HEK293T (cell line): Measurements from ENCODE around the gene GCNT1.

ENCODE experiments used
- ARNT ChIP-seq: fragments of 450-650 bp; IDR thresholded peaks from 2 replicates; pipeline ENCODE4 v1.6.1; 2017; ENCODE audit warnings: mild to moderate bottlenecking
- CTBP1 ChIP-seq: fragments of 450-650 bp; IDR thresholded peaks from 2 replicates; pipeline ENCODE4 v1.6.1; 2016; ENCODE audit warnings: borderline replicate concordance
- FOXA1 ChIP-seq: fragments of 450-650 bp; IDR thresholded peaks from 2 replicates; pipeline ENCODE4 v1.6.1; 2016; ENCODE audit warnings: mild to moderate bottlenecking
- HDGF ChIP-seq: fragments of 450-650 bp; IDR thresholded peaks from 2 replicates; pipeline ENCODE4 v1.6.1; 2017; ENCODE audit warnings: antibody characterized with exemption, borderline replicate concordance
- SP1 ChIP-seq: fragments of 450-650 bp; IDR thresholded peaks from 2 replicates; pipeline ENCODE4 v1.6.1; 2017
- TARDBP ChIP-seq: fragments of 450-650 bp; IDR thresholded peaks from 2 replicates; pipeline ENCODE4 v1.6.1; 2016
- TF ChIP-seq, protein P1 (sequence below): fragments of 450-650 bp; IDR thresholded peaks from 2 replicates; pipeline ENCODE4 v1.6.1; 2016

DNA sequence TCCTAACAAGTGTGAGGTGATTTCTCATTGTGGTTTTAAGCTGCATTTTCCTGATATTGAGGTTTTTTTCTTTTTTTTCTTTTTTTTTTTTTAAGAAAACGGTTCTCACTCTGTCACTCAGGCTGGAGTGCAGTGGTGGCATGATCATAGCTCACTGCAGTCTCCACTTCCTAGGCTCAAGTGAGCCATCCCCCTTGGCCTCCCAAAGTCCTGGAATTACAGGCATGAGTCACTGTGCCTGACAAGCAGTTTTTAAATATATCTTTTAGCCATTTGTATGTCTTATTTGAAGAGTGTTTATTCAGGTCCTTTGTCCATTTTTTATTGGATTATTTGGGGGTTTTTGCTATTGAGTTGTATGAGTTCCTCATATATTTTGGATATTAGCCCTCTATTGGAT lies 53.8 kb downstream of the GCNT1 start:
- TF ChIP-seq ARNT = no peak
- no peak for TF ChIP-seq SP1
- TF ChIP-seq FOXA1 = no peak
- no peak for TF ChIP-seq TARDBP
- TF ChIP-seq CTBP1 = no peak
- TF ChIP-seq, protein P1, sequence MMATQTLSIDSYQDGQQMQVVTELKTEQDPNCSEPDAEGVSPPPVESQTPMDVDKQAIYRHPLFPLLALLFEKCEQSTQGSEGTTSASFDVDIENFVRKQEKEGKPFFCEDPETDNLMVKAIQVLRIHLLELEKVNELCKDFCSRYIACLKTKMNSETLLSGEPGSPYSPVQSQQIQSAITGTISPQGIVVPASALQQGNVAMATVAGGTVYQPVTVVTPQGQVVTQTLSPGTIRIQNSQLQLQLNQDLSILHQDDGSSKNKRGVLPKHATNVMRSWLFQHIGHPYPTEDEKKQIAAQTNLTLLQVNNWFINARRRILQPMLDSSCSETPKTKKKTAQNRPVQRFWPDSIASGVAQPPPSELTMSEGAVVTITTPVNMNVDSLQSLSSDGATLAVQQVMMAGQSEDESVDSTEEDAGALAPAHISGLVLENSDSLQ = no peak
- no peak for TF ChIP-seq HDGF
